K562 (cell line): ENCODE data around the gene GOLGA8B. TPM values are rescaled to one million over a fixed set of nuclear protein-coding genes. Genes with fewer than 3 reads are reported as not detected.
"Not testable (repeated sequence)": the region's sequence is repeated elsewhere in the genome, so short reads cannot be mapped to it uniquely, and the experiment has no call there.

ENCODE experiments used
- ATAC-seq: fragments of 200-7000 bp; cut with Tn5 transposase; 3 replicates; pipeline ENCODE4 v1.9.1; 2020; ENCODE audit warnings: moderate library complexity
- BruUV-seq: library from RNA; stranded (reverse); fragments of 400-500 nt; replicated peaks from 2 replicates; lab custom pipeline; 2021; lab: Mats Ljungman, UMichigan
- CTCF ChIA-PET: fragments of 300-600 bp; formaldehyde crosslinking; extraction: SDS; loops from one replicate; lab custom pipeline; 2021; ENCODE audit warnings: low intra/inter-chr PET ratio; lab: Yijun Ruan, JAX
- POLR2A ChIA-PET: fragments of 300-600, 350-650 bp; sonication (Branson Sonifier 250); formaldehyde crosslinking; extraction: SDS; loops from one replicate; lab custom pipeline; 2021; ENCODE audit warnings: antibody characterized with exemption, inconsistent platforms; lab: Yijun Ruan, JAX
- DNase-seq, 4 experiments: peaks; one replicate each; pipeline versions ENCODE4 v3.0.0 to v3.0.0-alpha.2; 2011 to 2018; ENCODE audit warnings: low spot score in 3 of 4, mixed read lengths in 3 of 4; ENCODE audit errors: extremely low read depth in 1 of 4
- FAIRE-seq: peaks from 2 replicates; lab custom pipeline; 2011; peaks lifted over from hg19 to GRCh38; lab: Jason Lieb, UNC
- H2AFZ ChIP-seq: 2 replicates; pipeline ENCODE4 v1.6.0; 2011; ENCODE audit warnings: low read depth, low read length, control low read depth, inconsistent platforms
- H3K27ac ChIP-seq: fragments of 200-600 bp; 3 replicates; pipeline ENCODE4 v1.8.0; 2011; ENCODE audit warnings: low read depth, mild to moderate bottlenecking, control low read depth, inconsistent platforms, low read length, moderate library complexity, mixed read lengths; ENCODE audit errors: extremely low read depth
- H3K27me3 ChIP-seq, 2 experiments: fragments of 300-600 bp in 1 of 2; 2 replicates in 1 of 2; 3 replicates in 1 of 2; pipeline versions ENCODE4 v1.6.0 to v1.8.0; 2011; ENCODE audit warnings: inconsistent platforms in 2 of 2, low read length in 2 of 2, mild to moderate bottlenecking in 1 of 2, mixed read lengths in 1 of 2, moderate library complexity in 1 of 2; ENCODE audit not compliant: control insufficient read depth in 2 of 2, insufficient read depth in 2 of 2
- H3K36me3 ChIP-seq: fragments of 300-600 bp; 3 replicates; pipeline ENCODE4 v1.8.0; 2011; ENCODE audit warnings: mild to moderate bottlenecking, low read length, inconsistent platforms; ENCODE audit not compliant: control insufficient read depth, insufficient read depth
- H3K4me1 ChIP-seq, 2 experiments: fragments of 200-600 bp in 1 of 2; replicated peaks in 1 of 2; 2 replicates in 1 of 2; 3 replicates in 1 of 2; pipeline versions ENCODE4 v1.5.1 to v1.8.0; 2011; ENCODE audit warnings: inconsistent platforms in 2 of 2, low read length in 2 of 2, mild to moderate bottlenecking in 1 of 2, mixed read lengths in 1 of 2, moderate library complexity in 1 of 2; ENCODE audit not compliant: control insufficient read depth in 2 of 2, insufficient read depth in 2 of 2
- H3K4me2 ChIP-seq: 2 replicates; pipeline ENCODE4 v1.6.1; 2011; ENCODE audit warnings: low read length, control low read depth, inconsistent platforms, mixed read lengths; ENCODE audit not compliant: insufficient read depth
- H3K4me3 ChIP-seq: fragments of 200-600 bp; sonication (generic), shearing (Covaris generic); 2 replicates; pipeline ENCODE4 v1.5.1; 2016; ENCODE audit warnings: control low read depth, inconsistent platforms
- H3K79me2 ChIP-seq: fragments of 200-600 bp; 3 replicates; pipeline ENCODE4 v1.8.0; 2011; ENCODE audit warnings: low read length, inconsistent platforms; ENCODE audit not compliant: control insufficient read depth, insufficient read depth
- H3K9ac ChIP-seq, 2 experiments: 2 replicates each; pipeline versions ENCODE4 v1.6.0 to v1.6.1; 2011; ENCODE audit warnings: low read depth in 2 of 2, low read length in 2 of 2, control low read depth in 1 of 2, inconsistent platforms in 1 of 2, mild to moderate bottlenecking in 1 of 2, mixed read lengths in 1 of 2; ENCODE audit not compliant: insufficient read depth in 1 of 2
- H3K9me1 ChIP-seq: one replicate; pipeline ENCODE4 v1.6.0; 2011; ENCODE audit warnings: inconsistent platforms, mild to moderate bottlenecking, low read length, moderate library complexity; ENCODE audit not compliant: control insufficient read depth, insufficient read depth
- H3K9me3 ChIP-seq: replicated peaks from 2 replicates; pipeline ENCODE4 v1.5.1; 2011; ENCODE audit warnings: low read depth, low read length, inconsistent platforms; ENCODE audit not compliant: control insufficient read depth, insufficient read depth
- H4K20me1 ChIP-seq: replicated peaks from 2 replicates; pipeline ENCODE4 v1.6.1; 2011; ENCODE audit warnings: low read length, inconsistent platforms, mixed read lengths; ENCODE audit not compliant: control insufficient read depth, insufficient read depth
- WGBS: fragments of 100-300 bp; shearing (Covaris generic); methylation state at CpG from one replicate; pipeline ENCODE4 v1.1.6; 2016; ENCODE audit warnings: low coverage, mixed read lengths; ENCODE audit not compliant: insufficient coverage; ENCODE audit errors: missing lambda C conversion rate; 5-methylcytosine and 5-hydroxymethylcytosine counted together
- in situ Hi-C: fragments of 300-500 bp; cut with MboI; formaldehyde crosslinking; loops from 4 replicates; pipeline ENCODE4 v1.15.0; 2018; ENCODE audit warnings: inconsistent platforms, mixed read lengths
- intact Hi-C: fragments of 100-400 bp; cut with micrococcal nuclease; formaldehyde crosslinking; loops from 2 replicates; pipeline ENCODE4 v1.14.2; 2022
- polyA plus RNA-seq, 8 experiments: library from polyadenylated mRNA; depleted of rRNA in 4 of 8; stranded (reverse) in 5 of 8; unstranded in 3 of 8; fragments of >200 nt; fragmentation: Nextera tagmentation in 2 of 8; fragmentation: Illumina TruSeq in 1 of 8; extraction: Ambion mirVana in 2 of 8; extraction: Trizol in 1 of 8; gene quantifications; 2 replicates each; pipeline versions ENCODE4 v1.2.1 to v1.2.3, GENCODE V29; 2011 to 2014; ENCODE audit warnings: inconsistent platforms in 1 of 8, missing spikeins in 1 of 8
- total RNA-seq, 7 experiments: library from RNA; depleted of rRNA in 6 of 7; stranded (reverse); fragments of >200 nt in 6 of 7; fragmentation: Illumina TruSeq in 2 of 7; extraction: Trizol in 2 of 7; gene quantifications; 2 replicates each; pipeline versions ENCODE4 v1.2.1 to v1.2.3, GENCODE V29; 2011 to 2021; ENCODE audit warnings: low replicate concordance in 1 of 7

GOLGA8B gene
- total and polyA plus RNA-seq, 9 of the 15 experiments (the other 6 are each of a cell fraction or from before 2014, with no cell fraction given): 7.9 to 236 (median 54.1) TPM

- POLR2A ChIA-PET, H3K9me3 ChIP-seq, DNase-seq, H3K9me1 ChIP-seq, ATAC-seq, BruUV-seq, in situ Hi-C loops, H3K27ac ChIP-seq, H4K20me1 ChIP-seq, H3K9ac ChIP-seq, H3K4me1 ChIP-seq, CTCF ChIA-PET, H3K4me3 ChIP-seq, H3K36me3 ChIP-seq, H2AFZ ChIP-seq, H3K4me2 ChIP-seq, intact Hi-C loops, H3K27me3 ChIP-seq, H3K79me2 ChIP-seq: not testable (repeated sequence)
- no CpG with 5 or more reads among the region's 9 CpGs for WGBS
- FAIRE-seq: peak; percentile 26
Measured at GRCh38 chr15:34554716-34555115, 28.7 kb downstream of the GOLGA8B start.

GRCh38 chr15:34554126-34554525 is 29.3 kb downstream of the GOLGA8B start:
- DNase-seq, H4K20me1 ChIP-seq, H3K4me3 ChIP-seq, POLR2A ChIA-PET, BruUV-seq, CTCF ChIA-PET, H3K79me2 ChIP-seq, H3K4me2 ChIP-seq, H2AFZ ChIP-seq, H3K4me1 ChIP-seq, H3K9me3 ChIP-seq, in situ Hi-C loops, H3K9me1 ChIP-seq, H3K27ac ChIP-seq, H3K36me3 ChIP-seq, FAIRE-seq, H3K9ac ChIP-seq, ATAC-seq, H3K27me3 ChIP-seq, intact Hi-C loops: not testable (repeated sequence)
- WGBS: 87% methylated on average over 2 of the region's 5 CpGs

GRCh38 chr15:34550129-34550528 is 33.3 kb downstream of the GOLGA8B start:
- DNase-seq, H3K4me2 ChIP-seq, BruUV-seq, H3K9ac ChIP-seq, H3K9me1 ChIP-seq, H3K9me3 ChIP-seq, intact Hi-C loops, FAIRE-seq, H3K27me3 ChIP-seq, H3K36me3 ChIP-seq, H3K4me3 ChIP-seq, H2AFZ ChIP-seq, POLR2A ChIA-PET, H3K4me1 ChIP-seq, in situ Hi-C loops, ATAC-seq, H4K20me1 ChIP-seq, H3K79me2 ChIP-seq, CTCF ChIA-PET, H3K27ac ChIP-seq: not testable (repeated sequence)
- no CpG with 5 or more reads among the region's 3 CpGs for WGBS

DNA sequence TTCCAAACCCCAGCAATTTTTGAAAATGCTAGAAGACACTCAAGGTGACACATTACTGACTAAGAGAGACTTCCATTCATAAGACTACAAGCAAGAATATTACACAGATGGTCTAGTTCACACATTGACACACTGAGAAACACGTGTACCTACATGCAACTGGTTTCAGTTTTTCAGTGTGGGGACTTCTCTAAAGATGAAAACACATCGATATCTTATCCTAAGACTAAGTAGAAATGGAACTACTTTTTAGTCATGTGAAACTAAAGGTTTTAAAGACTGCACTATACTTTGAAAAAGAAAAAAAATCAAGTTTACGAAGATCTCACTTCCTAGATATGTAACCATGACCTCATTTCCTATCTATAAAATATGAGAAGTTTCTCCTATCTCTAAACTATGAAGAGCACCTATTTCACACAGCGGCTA is 34.1 kb downstream of the GOLGA8B start:
- 84% methylated on average over 1 of the region's 4 CpGs for WGBS

More for the DNA sequence above, 34.1 kb downstream of the GOLGA8B start:
- H3K36me3 ChIP-seq, in situ Hi-C loops, BruUV-seq, H3K27me3 ChIP-seq, H3K27ac ChIP-seq, H2AFZ ChIP-seq, H3K4me1 ChIP-seq, H3K79me2 ChIP-seq, DNase-seq, POLR2A ChIA-PET, H3K9me3 ChIP-seq, CTCF ChIA-PET, H4K20me1 ChIP-seq, H3K4me3 ChIP-seq, H3K4me2 ChIP-seq, FAIRE-seq, ATAC-seq, H3K9me1 ChIP-seq, intact Hi-C loops, H3K9ac ChIP-seq: not testable (repeated sequence)
